ENCODE measurements around the gene KLHL41. TPM values are rescaled to one million over a fixed set of nuclear protein-coding genes. Genes with fewer than 3 reads are reported as not detected.
A peak's percentile ranks its signal among the peaks of the same experiment; 100 is the strongest.
"Not testable (repeated sequence)": the region's sequence is repeated elsewhere in the genome, so short reads cannot be mapped to it uniquely, and the experiment has no call there.

The KLHL41 gene
- total and polyA plus RNA-seq, 2 of the 13 experiments (the other 11 are each of a cell fraction or from before 2014, with no cell fraction given): 0.07 to 0.31 TPM

DNA sequence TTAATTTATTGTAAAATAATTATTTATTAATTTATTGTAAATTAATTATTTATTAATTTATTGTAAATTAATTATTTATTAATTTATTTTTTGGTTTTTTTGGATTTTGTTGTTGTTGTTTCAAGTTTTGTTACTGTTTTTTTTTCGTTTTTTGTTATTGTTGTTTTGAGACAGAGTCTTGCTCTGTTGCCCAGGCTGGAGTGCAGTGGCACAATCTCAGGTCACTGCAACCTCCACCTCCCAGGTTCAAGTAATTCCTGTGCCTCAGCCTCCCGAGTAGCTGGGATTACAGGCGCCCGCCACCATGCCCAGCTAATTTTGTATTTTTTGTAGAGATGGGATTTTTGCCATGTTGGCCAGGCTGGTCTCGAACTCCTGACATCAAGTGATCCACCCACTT is 52.6 kb downstream of the KLHL41 start:
- BruUV-seq (replicated peaks); CTCF ChIA-PET (ENCODE audit: low intra/inter-chr PET ratio, low total read pairs); H3K4me2 ChIP-seq (ENCODE audit: low read depth, low read length); DNase-seq (ENCODE audit: low spot score); H3K4me1 ChIP-seq (ENCODE audit: insufficient read depth, low read length); H3K27ac ChIP-seq (ENCODE audit: extremely low read length, insufficient read depth, low read length); H4K20me1 ChIP-seq (ENCODE audit: insufficient read depth, low read length); H3K4me3 ChIP-seq (replicated peaks in 1 of 3; ENCODE audit: insufficient read depth in 1 of 3, low read depth in 2 of 3, low read length in 3 of 3); FAIRE-seq; H3K9me3 ChIP-seq (ENCODE audit: low read length); H2AFZ ChIP-seq (ENCODE audit: low read length); H3K27me3 ChIP-seq (ENCODE audit: control insufficient read depth in 1 of 2, insufficient read depth in 2 of 2, low read length in 2 of 2); POLR2A ChIA-PET; intact Hi-C loops (cut with micrococcal nuclease; ENCODE audit: unreplicated experiment); H3K79me2 ChIP-seq (ENCODE audit: insufficient read depth, low read length); in situ Hi-C loops (cut with HindIII; ENCODE audit: extremely low pct_ligation_motif_present, low pct_unique_long_range_greater_than_20kb); H3K36me3 ChIP-seq (replicated peaks in 1 of 2; ENCODE audit: control insufficient read depth in 1 of 2, insufficient read depth in 2 of 2, low read length in 2 of 2); H3K9ac ChIP-seq (ENCODE audit: insufficient read depth, low read depth, low read length): not testable (repeated sequence)
- peak; percentile 32; the same call in 1 of the 2 replicates for TF ChIP-seq ZNF121 (CRISPR knock-in tag; IDR thresholded peaks at IDR 0.05)
- TF ChIP-seq, protein P1, sequence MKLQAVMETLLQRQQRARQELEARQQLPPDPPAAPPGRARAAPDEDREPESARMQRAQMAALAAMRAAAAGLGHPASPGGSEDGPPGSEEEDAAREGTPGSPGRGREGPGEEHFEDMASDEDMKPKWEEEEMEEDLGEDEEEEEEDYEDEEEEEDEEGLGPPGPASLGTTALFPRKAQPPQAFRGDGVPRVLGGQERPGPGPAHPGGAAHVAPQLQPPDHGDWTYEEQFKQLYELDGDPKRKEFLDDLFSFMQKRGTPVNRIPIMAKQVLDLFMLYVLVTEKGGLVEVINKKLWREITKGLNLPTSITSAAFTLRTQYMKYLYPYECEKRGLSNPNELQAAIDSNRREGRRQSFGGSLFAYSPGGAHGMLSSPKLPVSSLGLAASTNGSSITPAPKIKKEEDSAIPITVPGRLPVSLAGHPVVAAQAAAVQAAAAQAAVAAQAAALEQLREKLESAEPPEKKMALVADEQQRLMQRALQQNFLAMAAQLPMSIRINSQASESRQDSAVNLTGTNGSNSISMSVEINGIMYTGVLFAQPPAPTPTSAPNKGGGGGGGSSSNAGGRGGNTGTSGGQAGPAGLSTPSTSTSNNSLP (IDR thresholded peaks at IDR 0.05; ENCODE audit: low read depth, low read length): 0 out of 2 replicates have a peak, but pooled peaks have one; percentile 12
- 0 out of 2 replicates have a peak, but pooled peaks have one; percentile 80 for TF ChIP-seq SATB2 (CRISPR knock-in tag; IDR thresholded peaks at IDR 0.05)
- WGBS (ENCODE audit: low lambda C conversion rate): 92% methylated on average over 5 of the region's 5 CpGs
- peak; percentile 24; the same call in 2 of the 3 replicates for ATAC-seq

DNA sequence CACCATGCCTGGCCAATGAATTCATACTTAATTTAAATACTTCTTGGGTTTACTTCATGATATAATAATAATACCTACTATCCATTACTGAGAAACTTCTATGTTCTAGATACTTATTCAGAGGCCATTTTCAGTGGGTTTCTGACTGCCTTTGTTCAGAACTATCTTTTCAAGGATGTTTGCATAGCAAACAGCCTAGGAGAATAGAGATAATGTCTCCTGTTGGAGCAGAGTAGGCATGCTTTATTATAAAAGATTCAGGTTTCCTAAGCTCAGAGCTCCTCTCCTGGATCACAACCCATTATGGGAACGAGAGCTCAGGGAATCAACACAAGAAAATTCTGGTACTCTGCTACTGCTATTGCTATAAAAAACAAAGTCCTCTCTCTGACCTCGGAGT is 53.0 kb downstream of the KLHL41 start:
- Histone ChIP-seq H3K79me2 (ENCODE audit: insufficient read depth, low read length) (no peaks in the 10 kb centered on the region), H3K9ac (ENCODE audit: insufficient read depth, low read depth, low read length) (no peak overlapping the region), H3K4me2 (ENCODE audit: low read depth, low read length) (no peak overlapping the region), H3K27ac (ENCODE audit: extremely low read length, insufficient read depth, low read length) (peak overlapping the region; percentile 30), H3K27me3 (ENCODE audit: control insufficient read depth in 1 of 2, insufficient read depth in 2 of 2, low read length in 2 of 2) (no peaks in the 10 kb centered on the region), H3K4me1 (ENCODE audit: insufficient read depth, low read length) (no peaks in the 10 kb centered on the region), H2AFZ (ENCODE audit: low read length) (no peak overlapping the region), H4K20me1 (ENCODE audit: insufficient read depth, low read length) (no peaks in the 10 kb centered on the region), H3K4me3 (replicated peaks in 1 of 3; ENCODE audit: insufficient read depth in 1 of 3, low read depth in 2 of 3, low read length in 3 of 3) (no peak overlapping the region), H3K9me3 (ENCODE audit: low read length) (no peaks in the 10 kb centered on the region), H3K36me3 (replicated peaks in 1 of 2; ENCODE audit: control insufficient read depth in 1 of 2, insufficient read depth in 2 of 2, low read length in 2 of 2) (peaks cover 0 to 3% of the 10 kb centered on the region in 2 experiments; a peak in 1 of 5 replicates)
- no peak for DNase-seq (ENCODE audit: low spot score)
- ChIA-PET POLR2A (no interaction called here), CTCF (ENCODE audit: low intra/inter-chr PET ratio, low total read pairs) (no interaction called here)
- peak; percentile 66 for ATAC-seq
- WGBS (ENCODE audit: low lambda C conversion rate): 76% methylated on average over 2 of the region's 2 CpGs
- intact Hi-C loops (cut with micrococcal nuclease; ENCODE audit: unreplicated experiment) (no loop called here), in situ Hi-C loops (cut with HindIII; ENCODE audit: extremely low pct_ligation_motif_present, low pct_unique_long_range_greater_than_20kb) (no loop called here)
- BruUV-seq (replicated peaks): no TSS peak
- no peak for TF ChIP-seq GPN1 (CRISPR knock-in tag; IDR thresholded peaks at IDR 0.05; ENCODE audit: borderline replicate concordance)
- TF ChIP-seq, protein P1 (IDR thresholded peaks at IDR 0.05; ENCODE audit: low read depth, low read length): 0 out of 2 replicates have a peak, but pooled peaks have one; percentile 7
- FAIRE-seq: no peak

Data from HepG2 (cell line).